GM12875 (cell line): ENCODE data around the gene INTU.
"Not testable (repeated sequence)": the region's sequence is repeated elsewhere in the genome, so short reads cannot be mapped to it uniquely, and the experiment has no call there.

Experiments
- H3K4me3 ChIP-seq: one replicate; pipeline ENCODE4 v1.5.1; 2011; ENCODE audit warnings: low read depth, low read length, control low read depth
- CTCF ChIP-seq: IDR thresholded peaks from 2 replicates; pipeline ENCODE4 v1.5.1; 2011; ENCODE audit warnings: low read depth, mild to moderate bottlenecking, control low read depth, inconsistent platforms, low read length, moderate library complexity, borderline replicate concordance; ENCODE audit not compliant: insufficient read depth

INTU gene

GRCh38 chr4:127642169-127642568 is 9.4 kb downstream of the INTU start:
- no peak overlapping the region for H3K4me3 ChIP-seq
- no peak for TF ChIP-seq CTCF

GRCh38 chr4:127643791-127644190 is 11.0 kb downstream of the INTU start:
- no peak overlapping the region for H3K4me3 ChIP-seq
- TF ChIP-seq CTCF, result no peak

- TF ChIP-seq CTCF, result no peak
- no peak overlapping the region for H3K4me3 ChIP-seq
These were observed 15.3 kb downstream of the INTU start for GRCh38 chr4:127648061-127648460.

- not testable (repeated sequence) for H3K4me3 ChIP-seq
These were observed 22.8 kb downstream of the INTU start for GRCh38 chr4:127655590-127655989.

GRCh38 chr4:127656047-127656680 is 23.4 kb downstream of the INTU start:
- TF ChIP-seq CTCF, result no peak
- H3K4me3 ChIP-seq, result no peak overlapping the region

GRCh38 chr4:127660284-127660885 is 27.6 kb downstream of the INTU start:
- no peak overlapping the region for H3K4me3 ChIP-seq

GRCh38 chr4:127667116-127667515 is 34.4 kb downstream of the INTU start:
- no peak for TF ChIP-seq CTCF
- H3K4me3 ChIP-seq, result no peak overlapping the region

More at GRCh38 chr4:127660284-127660885, 27.6 kb downstream of the INTU start:
- no peak for TF ChIP-seq CTCF
